Rectal smooth muscle tissue (tissue), 1 donor: ENCODE results near the gene GALR2.

ENCODE experiments used
- H3K27ac ChIP-seq: one replicate; pipeline ENCODE4 v1.7.0; 2013; ENCODE audit warnings: low read depth, low read length, inconsistent platforms
- H3K27me3 ChIP-seq: one replicate; pipeline ENCODE4 v1.7.0; 2013; ENCODE audit warnings: low read length; ENCODE audit not compliant: control insufficient read depth, insufficient read depth
- H3K36me3 ChIP-seq: one replicate; pipeline ENCODE4 v1.7.0; 2013; ENCODE audit warnings: low read length; ENCODE audit not compliant: control insufficient read depth, insufficient read depth
- H3K4me1 ChIP-seq: one replicate; pipeline ENCODE4 v1.7.0; 2013; ENCODE audit warnings: low read length; ENCODE audit not compliant: control insufficient read depth, insufficient read depth
- H3K4me3 ChIP-seq: one replicate; pipeline ENCODE4 v1.7.0; 2013; ENCODE audit warnings: low read length
- H3K9ac ChIP-seq: one replicate; pipeline ENCODE4 v1.7.0; 2013; ENCODE audit warnings: low read length

GALR2 gene

DNA sequence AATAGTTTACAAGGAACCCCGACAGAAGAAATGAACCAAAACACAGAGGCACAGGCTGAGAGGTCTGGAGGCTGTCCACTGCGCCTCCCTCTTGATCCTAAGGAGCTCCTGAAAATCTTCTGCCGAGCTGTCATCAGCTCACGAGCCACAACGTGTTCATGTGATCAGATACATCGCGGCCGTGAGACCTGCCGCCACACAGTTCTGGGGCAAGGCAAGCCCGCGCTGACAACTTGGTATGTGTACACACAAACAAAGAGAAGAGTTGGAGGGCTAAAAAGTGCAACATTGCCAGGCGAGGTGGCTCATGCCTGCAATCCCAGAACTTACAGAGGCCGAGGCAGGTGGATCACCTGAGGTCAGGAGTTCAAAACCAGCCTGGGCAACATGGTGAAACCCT is 21.4 kb downstream of the GALR2 start:
- H3K36me3 ChIP-seq, result peaks cover 30% of the 10 kb centered on the region
- H3K27ac ChIP-seq, result no peak overlapping the region
- H3K9ac ChIP-seq, result no peak overlapping the region
- no peaks in the 10 kb centered on the region for H3K4me1 ChIP-seq
- no peak overlapping the region for H3K4me3 ChIP-seq
- no peaks in the 10 kb centered on the region for H3K27me3 ChIP-seq

DNA sequence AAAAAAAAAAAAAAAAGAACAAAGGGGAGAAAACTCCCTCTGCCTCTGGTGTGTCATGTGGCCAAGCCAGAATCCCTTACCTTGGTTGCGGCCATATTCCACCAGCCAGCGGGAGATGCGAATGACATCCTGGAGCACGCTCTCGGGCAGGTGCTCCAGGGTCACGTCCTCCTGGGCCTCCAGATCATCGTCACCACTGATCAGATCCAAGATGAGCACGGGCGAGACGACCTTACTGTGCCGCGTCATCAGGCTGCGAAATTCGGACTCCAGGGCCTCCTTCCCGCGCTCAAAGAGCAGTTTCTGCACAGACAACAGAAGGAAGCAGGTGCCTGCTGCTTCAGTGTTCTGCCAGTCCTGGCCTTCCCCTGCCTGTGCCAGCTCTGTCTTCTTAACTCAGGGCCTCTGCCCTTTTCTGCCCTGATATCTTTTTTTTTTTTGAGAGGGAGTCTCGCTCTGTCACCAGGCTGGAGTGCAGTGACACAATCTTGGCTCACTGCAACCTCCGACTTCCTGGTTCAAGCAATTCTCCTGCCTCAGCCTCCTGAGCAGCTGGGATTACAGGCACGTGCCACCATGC is 23.2 kb downstream of the GALR2 start:
- Histone ChIP-seq H3K27me3 (no peaks in the 10 kb centered on the region), H3K27ac (no peak overlapping the region), H3K36me3 (peaks cover 30% of the 10 kb centered on the region), H3K4me3 (no peak overlapping the region), H3K9ac (no peak overlapping the region), H3K4me1 (peaks cover 3% of the 10 kb centered on the region)

DNA sequence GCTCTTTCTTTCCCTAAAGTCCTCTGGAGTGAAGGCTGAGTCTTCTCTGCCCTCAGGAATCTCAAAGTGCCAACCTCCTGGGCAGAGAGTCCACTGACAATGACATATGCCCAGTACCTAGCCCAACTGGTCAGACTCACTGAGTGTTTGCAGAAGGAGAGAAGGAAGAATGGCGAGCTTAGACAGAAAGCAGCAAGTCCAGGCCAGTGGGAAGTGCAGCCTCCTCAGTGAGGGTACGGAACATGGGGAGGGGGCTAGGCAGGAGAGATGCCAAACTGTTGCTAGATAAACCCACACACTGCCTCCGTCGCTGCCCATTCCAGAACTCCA is 28.3 kb downstream of the GALR2 start:
- Histone ChIP-seq H3K4me3 (peak overlapping the region; percentile 83), H3K27ac (peak overlapping the region; percentile 38), H3K4me1 (peaks cover 5% of the 10 kb centered on the region), H3K27me3 (no peaks in the 10 kb centered on the region), H3K36me3 (peaks cover 8% of the 10 kb centered on the region), H3K9ac (peak overlapping the region; percentile 52)

DNA sequence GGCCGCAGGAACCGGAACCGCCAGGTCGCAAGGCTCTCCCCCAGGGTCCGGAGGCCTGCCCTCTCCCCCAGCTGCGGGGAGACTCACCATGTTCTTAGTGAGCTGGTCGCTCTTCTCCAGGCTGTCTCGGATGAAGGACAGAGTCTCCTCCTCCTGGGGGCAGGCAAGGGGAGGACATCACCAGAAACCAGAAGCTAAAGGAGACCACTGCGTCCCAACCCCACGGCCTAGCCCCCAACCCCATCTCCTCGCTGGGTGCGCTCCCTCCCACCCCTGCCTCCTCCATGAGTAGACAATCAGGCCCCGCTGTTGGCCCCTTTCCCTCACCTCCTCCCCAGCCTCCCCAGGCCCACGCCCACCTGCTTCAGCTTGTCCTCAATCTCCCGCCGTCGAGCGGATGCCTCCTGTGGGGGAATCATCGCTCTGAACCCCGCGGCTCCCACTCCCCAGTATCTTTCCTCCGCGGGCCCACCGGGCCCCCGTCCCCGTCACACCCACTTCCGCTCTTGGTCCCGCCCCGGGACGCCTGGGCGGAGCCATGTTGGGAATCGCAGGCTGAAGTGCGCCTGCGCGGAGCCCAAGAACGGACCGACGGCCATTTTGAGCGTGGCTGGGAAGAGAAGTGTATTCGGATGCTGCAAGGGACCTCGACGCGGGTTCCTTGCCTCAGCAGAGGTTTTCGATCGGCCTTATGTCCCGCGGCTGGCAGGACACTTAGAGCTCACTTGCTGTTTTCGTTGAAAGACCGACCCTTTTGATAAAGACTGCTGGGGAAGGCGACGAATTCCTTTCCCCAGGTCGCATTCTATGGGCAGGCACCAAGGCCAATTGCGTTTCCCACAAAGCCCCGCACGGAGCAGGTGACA is 28.9 kb downstream of the GALR2 start, which contains the start of gene EXOC7:
EXOC7 (minus strand) TSS at position 514 of the 866 bp plus-strand sequence; CDS start at position 419, 95 bp downstream.
- peaks cover 8% of the 10 kb centered on the region for H3K36me3 ChIP-seq
- peak within 1 kb of the TSS; percentile 52 for H3K9ac ChIP-seq
- peak within 1 kb of the TSS; percentile 75 for H3K27ac ChIP-seq
- H3K4me3 ChIP-seq, result peak within 1 kb of the TSS; percentile 83
- H3K4me1 ChIP-seq, result peaks cover 5% of the 10 kb centered on the region
- H3K27me3 ChIP-seq, result no peaks in the 10 kb centered on the region

DNA sequence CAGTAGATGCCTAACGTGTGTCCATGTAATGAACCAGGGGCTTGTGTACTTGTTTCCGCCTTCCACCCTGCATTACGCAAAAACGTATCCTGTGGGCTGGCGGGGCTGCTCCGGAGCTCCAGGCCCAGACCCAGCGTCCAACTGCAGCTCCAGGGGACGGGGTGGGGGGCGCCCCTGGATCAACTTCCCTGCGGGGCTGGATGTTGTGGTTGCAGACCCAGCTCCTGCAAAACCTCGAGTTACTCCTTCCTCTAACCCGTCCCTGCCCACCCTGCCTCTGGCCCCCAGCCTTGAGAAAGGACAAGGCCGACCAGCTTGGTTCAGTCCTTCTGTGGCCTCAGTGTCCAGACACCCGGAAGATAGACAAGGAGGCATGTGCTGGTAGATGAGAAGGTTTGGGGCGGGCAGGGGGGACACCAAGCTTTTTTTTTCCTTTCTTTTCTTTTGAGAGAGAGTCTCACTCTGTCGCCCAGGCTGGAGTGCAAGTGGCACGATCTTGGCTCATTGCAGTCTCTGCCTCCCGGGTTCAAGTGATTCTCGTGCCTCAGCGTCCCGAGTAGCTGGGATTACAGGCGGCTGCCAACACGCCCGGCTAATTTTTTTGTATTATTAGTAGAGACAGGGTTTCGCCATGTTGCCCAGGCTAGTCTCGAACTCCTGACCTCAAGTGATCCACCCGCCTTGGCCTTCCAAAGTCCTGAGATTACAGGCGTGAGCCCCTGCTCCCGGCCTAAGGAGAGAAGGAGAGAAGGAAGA is 29.7 kb downstream of the GALR2 start:
- peaks cover 8% of the 10 kb centered on the region for H3K36me3 ChIP-seq
- no peaks in the 10 kb centered on the region for H3K27me3 ChIP-seq
- peak overlapping the region; percentile 75 for H3K27ac ChIP-seq
- no peak overlapping the region for H3K9ac ChIP-seq
- peaks cover 5% of the 10 kb centered on the region for H3K4me1 ChIP-seq
- H3K4me3 ChIP-seq, result peak overlapping the region; percentile 83

DNA sequence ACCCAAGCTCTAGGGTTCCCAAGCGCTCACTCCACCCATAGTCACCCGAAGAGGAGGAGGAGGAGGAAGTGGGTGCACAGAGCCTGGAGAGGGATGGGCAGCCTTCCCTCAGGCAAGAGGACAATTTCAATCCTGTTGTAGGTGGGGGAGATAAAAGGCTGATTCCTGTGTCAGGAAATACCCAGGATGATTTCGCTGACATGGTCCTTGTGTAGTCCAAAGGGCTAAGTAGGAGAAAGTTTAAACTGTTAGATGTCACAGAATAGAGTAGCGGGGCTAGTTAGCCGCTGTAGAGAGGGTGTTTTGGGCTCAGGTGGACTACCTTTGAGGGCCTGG is 30.3 kb downstream of the GALR2 start:
- H3K36me3 ChIP-seq, result peaks cover 8% of the 10 kb centered on the region

DNA sequence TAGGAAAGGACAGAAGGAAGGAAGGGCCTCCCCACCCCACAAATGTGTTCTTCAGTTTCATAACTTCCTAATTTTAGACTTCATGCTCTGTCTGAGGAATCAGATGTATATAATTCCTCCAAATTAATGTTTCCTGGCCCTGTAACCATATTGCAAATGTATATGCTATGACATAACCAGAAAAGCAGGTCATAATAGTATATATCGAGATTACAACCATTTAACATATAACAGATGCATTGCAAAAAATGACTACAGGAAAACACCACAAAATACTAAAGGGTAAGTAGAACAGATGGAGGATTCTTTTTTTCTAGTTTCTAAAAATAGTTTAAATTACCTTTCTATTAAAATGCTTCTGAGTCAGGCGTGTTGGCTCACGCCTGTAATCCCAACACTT is 32.1 kb downstream of the GALR2 start:
- Histone ChIP-seq H3K9ac (no peak overlapping the region), H3K27me3 (no peaks in the 10 kb centered on the region), H3K4me1 (peaks cover 5% of the 10 kb centered on the region), H3K27ac (no peak overlapping the region), H3K36me3 (peaks cover under 1% of the 10 kb centered on the region), H3K4me3 (no peak overlapping the region)

More for the DNA sequence above, 30.3 kb downstream of the GALR2 start:
- no peak overlapping the region for H3K9ac ChIP-seq
- no peak overlapping the region for H3K27ac ChIP-seq
- no peaks in the 10 kb centered on the region for H3K27me3 ChIP-seq
- no peak overlapping the region for H3K4me3 ChIP-seq
- peaks cover 5% of the 10 kb centered on the region for H3K4me1 ChIP-seq

GRCh38 chr17:76107509-76107908 is 32.9 kb downstream of the GALR2 start:
- H3K27ac ChIP-seq, result no peak overlapping the region
- peaks cover 5% of the 10 kb centered on the region for H3K4me1 ChIP-seq
- no peak overlapping the region for H3K9ac ChIP-seq
- H3K4me3 ChIP-seq, result no peak overlapping the region
- no peaks in the 10 kb centered on the region for H3K27me3 ChIP-seq
- H3K36me3 ChIP-seq, result no peaks in the 10 kb centered on the region

GRCh38 chr17:76111956-76112355 is 37.4 kb downstream of the GALR2 start:
- Histone ChIP-seq H3K27ac (no peak overlapping the region), H3K4me1 (no peaks in the 10 kb centered on the region), H3K27me3 (no peaks in the 10 kb centered on the region), H3K36me3 (no peaks in the 10 kb centered on the region), H3K4me3 (no peak overlapping the region), H3K9ac (no peak overlapping the region)

DNA sequence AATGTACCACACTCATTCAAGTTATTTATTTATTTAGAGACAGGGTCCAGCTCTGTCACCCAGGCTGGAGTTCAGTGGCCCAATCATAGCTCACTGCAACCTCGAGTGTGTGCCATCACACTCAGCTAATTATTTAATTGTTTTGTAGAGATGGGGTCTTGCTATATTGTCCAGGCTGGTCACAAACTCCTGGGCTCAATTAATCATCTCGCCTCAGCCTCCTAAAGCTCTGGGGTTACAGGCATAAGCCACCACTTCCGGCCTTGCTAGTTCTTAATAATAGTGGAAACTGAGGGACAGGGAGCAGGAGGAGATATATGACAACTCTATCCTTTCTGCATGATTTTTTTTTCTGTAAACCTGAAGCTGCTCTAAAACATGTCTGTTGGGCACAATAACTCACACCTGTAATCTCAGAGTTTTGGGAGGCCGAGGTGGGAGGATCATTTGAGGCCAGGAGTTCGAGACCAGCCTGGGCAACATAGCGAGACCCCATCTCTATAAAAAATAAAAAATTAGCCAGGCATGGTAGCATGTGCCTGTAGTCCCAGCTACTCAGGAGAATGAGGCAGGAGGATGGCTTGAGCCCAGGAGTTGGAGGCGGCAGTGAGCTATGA is 40.7 kb downstream of the GALR2 start:
- Histone ChIP-seq H3K36me3 (no peaks in the 10 kb centered on the region), H3K4me3 (no peak overlapping the region), H3K9ac (no peak overlapping the region), H3K27ac (no peak overlapping the region), H3K27me3 (no peaks in the 10 kb centered on the region), H3K4me1 (no peaks in the 10 kb centered on the region)

GRCh38 chr17:76119409-76120371 is 45.1 kb downstream of the GALR2 start:
- H3K36me3 ChIP-seq, result no peaks in the 10 kb centered on the region
- H3K27me3 ChIP-seq, result no peaks in the 10 kb centered on the region
- no peak overlapping the region for H3K4me3 ChIP-seq
- no peak overlapping the region for H3K27ac ChIP-seq
- H3K4me1 ChIP-seq, result no peaks in the 10 kb centered on the region
- no peak overlapping the region for H3K9ac ChIP-seq
